Heart left ventricle (tissue), 16 donors: ENCODE measurements around the gene TSR2. TPM values are rescaled to one million over a fixed set of nuclear protein-coding genes. Genes with fewer than 3 reads are reported as not detected.
"Not testable (repeated sequence)": the region's sequence is repeated elsewhere in the genome, so short reads cannot be mapped to it uniquely, and the experiment has no call there.

Experiments used
- ATAC-seq, 4 donors: fragments of 200-7000 bp; cut with Tn5 transposase; one replicate each; pipeline ENCODE4 v1.9.1; 2020 to 2022; ENCODE audit warnings: moderate library complexity in 4 of 4, mild to moderate bottlenecking in 3 of 4, moderate number of reproducible peaks in 1 of 4
- DNase-seq, 5 donors: peaks; one replicate each; pipeline ENCODE4 v3.0.0-alpha.2; 2020
- H3K27ac ChIP-seq, 12 donors: fragments of 200-600 bp; sonication (generic) in 4 of 12; one replicate each; pipeline versions ENCODE4 v1.5.0 to v1.8.0; 2016 to 2022; ENCODE audit warnings: mild to moderate bottlenecking in 2 of 12
- H3K27me3 ChIP-seq, 9 donors: fragments of 200-600 bp; sonication (generic) in 2 of 9; one replicate each; pipeline versions ENCODE4 v1.5.1 to v1.8.0; 2016 to 2022; ENCODE audit warnings: mild to moderate bottlenecking in 3 of 9
- H3K36me3 ChIP-seq, 9 donors: fragments of 200-600 bp; sonication (generic) in 2 of 9; one replicate each; pipeline versions ENCODE4 v1.5.0 to v1.8.0; 2018 to 2022; ENCODE audit warnings: mild to moderate bottlenecking in 2 of 9
- H3K4me1 ChIP-seq, 12 donors: fragments of 200-600 bp; sonication (generic) in 4 of 12; one replicate each; pipeline versions ENCODE4 v1.5.0 to v1.8.0; 2016 to 2022; ENCODE audit warnings: mild to moderate bottlenecking in 3 of 12
- H3K4me3 ChIP-seq, 12 donors: fragments of 200-600 bp; sonication (generic) in 4 of 12; one replicate each; pipeline versions ENCODE4 v1.5.0 to v1.8.0; 2017 to 2022; ENCODE audit warnings: mild to moderate bottlenecking in 9 of 12, moderate library complexity in 4 of 12
- H3K9me3 ChIP-seq, 12 donors: fragments of 200-600 bp; sonication (generic) in 4 of 12; one replicate each; pipeline versions ENCODE4 v1.5.0 to v1.8.0; 2016 to 2022; ENCODE audit warnings: mild to moderate bottlenecking in 1 of 12
- CTCF ChIP-seq, 12 donors: fragments of 200-600 bp; sonication (generic) in 4 of 12; IDR thresholded peaks; one replicate each; pipeline versions ENCODE4 v1.5.0 to v1.8.0; 2018 to 2022; ENCODE audit warnings: antibody characterized with exemption in 12 of 12, mild to moderate bottlenecking in 5 of 12
- POLR2A ChIP-seq, 2 donors: fragments of 450-650 bp; IDR thresholded peaks; one replicate each; pipeline ENCODE4 v1.6.1; 2017; ENCODE audit warnings: antibody characterized with exemption in 2 of 2, mild to moderate bottlenecking in 2 of 2, moderate library complexity in 2 of 2
- WGBS, 4 donors: extraction: QIAGEN DNeasy Blood & Tissue Kit in 2 of 4; methylation state at CpG; one replicate each; pipeline versions ENCODE4 v1.1.5 to v1.1.7; 2013 to 2018; 5-methylcytosine and 5-hydroxymethylcytosine counted together
- intact Hi-C, 10 donors: fragments of 100-400 bp; cut with DNase I; formaldehyde crosslinking; loops; one replicate each; pipeline versions ENCODE4 v1.11.1 to v1.14.2; 2022
- polyA plus RNA-seq, 2 donors: library from polyadenylated mRNA; stranded (reverse); fragments of 200-250 nt; gene quantifications; one replicate each; pipeline ENCODE4 v1.2.3, GENCODE V29; 2013
- total RNA-seq, 9 donors: library from RNA; depleted of rRNA in 2 of 9; stranded (reverse); fragments of >200 nt in 2 of 9; fragmentation: NEBNext Ultra II Directional in 3 of 9; extraction: Animal tissue kit (Norgen Biotek cat#: 25700) in 3 of 9; gene quantifications; one replicate each; pipeline versions ENCODE4 v1.1.0 to v1.2.4, GENCODE V29; 2016 to 2023
- donor health status: ischemic (EF 13 %, LVEDD 7.1; RV severe dilation, severe dysfunction).
- donor health status: healthy with polysubstance abuse.
- donor health status: DM: no; HTN: yes; CAD: no.
- donor health status: DM: no; HTN: no; CAD: no.
- donor health status: ischemic (EF 25% LVEDD 6.9; RV normal size, moderate dysfunction).
- donor health status: ischemic (EF 25% LVEDD 5.7; RV mildly dilated, moderate dysfunction).
- donor health status: healthy.
- donor health status: DM: yes; HTN: yes; CAD: no.
- donor health status: ischemic (EF 35%, LVEDD 5.7; RV mildly dilated, moderate dysfunction).
- donor health status: nonischemic (EF 11% LVEDD 7.7; RV severe dilation, severe dysfunction).
- donor health status: DM: yes; HTN: yes; CAD: no.
- donor health status: PGD.
- donor health status: ischemic (EF 29% LVEDD 5.4; RV normal size, mild dysfunction).
- donor health status: nonischemic (EF 23%, LVEDD 6.1; RV moderate dilation, normal function).

TSR2 gene
- total and polyA plus RNA-seq, 11 donors = 17.7 to 54.3 (median 35.9) TPM

- ATAC-seq = peak in 2 of 4 donors; percentile 34 to 35
- 42 to 52% (median 46%) methylated on average over 18 to 21 of the region's 21 CpGs for WGBS, 4 donors
- Histone ChIP-seq H3K27ac (peak overlapping the region in 11 of 12 donors; percentile 34 to 80 (median 64)), H3K27me3 (peaks cover 0 to 9% (median 0%) of the 10 kb centered on the region in 9 donors), H3K9me3 (no peaks in the 10 kb centered on the region), H3K36me3 (no peaks in the 10 kb centered on the region), H3K4me1 (peaks cover 0 to 35% (median 7%) of the 10 kb centered on the region in 12 donors), H3K4me3 (peak overlapping the region in 2 of 12 donors; percentile 3 to 12)
- intact Hi-C loops = loop anchor here in 4 of 10 donors (2.0 to 10.0 kb wide), 3 partner anchors 46 to 52 kb away; partner anchors contain the start of gene GNL3L (in 3 of the 4)
- DNase-seq = no peak
- no peak for TF ChIP-seq CTCF (IDR thresholded peaks at IDR 0.05)
- no peak for TF ChIP-seq POLR2A (IDR thresholded peaks at IDR 0.05)
These were observed 42.8 kb downstream of the TSR2 start for GRCh38 chrX:54482839-54483593.

- no peak for ATAC-seq
- peak overlapping the region in 9 of 12 donors; percentile 27 to 80 (median 63) for H3K27ac ChIP-seq
- intact Hi-C loops = loop anchor here in 4 of 10 donors (2.0 to 10.0 kb wide), 3 partner anchors 45 to 51 kb away; partner anchors contain the start of gene GNL3L (in 3 of the 4)
These were observed 43.7 kb downstream of the TSR2 start for GRCh38 chrX:54483946-54484345.

GRCh38 chrX:54484666-54485065, 44.5 kb downstream of the TSR2 start:
- DNase-seq (peak in 3 of 5 donors; percentile 30 to 66 (median 52)), ATAC-seq (peak; percentile 48 to 67 (median 52))
- H3K9me3 ChIP-seq = peaks cover 0 to 2% (median 0%) of the 10 kb centered on the region in 12 donors
- WGBS, 4 donors = 45 to 59% (median 52%) methylated on average over 3 of the region's 3 CpGs
- peaks cover 0 to 5% (median 0%) of the 10 kb centered on the region in 9 donors for H3K27me3 ChIP-seq
- no peak for TF ChIP-seq POLR2A (IDR thresholded peaks at IDR 0.05)
- no peak for TF ChIP-seq CTCF (IDR thresholded peaks at IDR 0.05)
- intact Hi-C loops = loop anchor here in 3 of 10 donors (5.0 to 10.0 kb wide), 2 partner anchors 48 to 50 kb away; partner anchors contain the start of gene GNL3L (in 3 of the 3)
- peak overlapping the region in 6 of 12 donors; percentile 30 to 64 (median 54) for H3K27ac ChIP-seq
- H3K36me3 ChIP-seq = no peaks in the 10 kb centered on the region
- no peak overlapping the region for H3K4me3 ChIP-seq
- peaks cover 0 to 32% (median 7%) of the 10 kb centered on the region in 12 donors for H3K4me1 ChIP-seq

More at GRCh38 chrX:54483946-54484345, 43.7 kb downstream of the TSR2 start:
- Histone ChIP-seq H3K9me3 (no peaks in the 10 kb centered on the region), H3K36me3 (no peaks in the 10 kb centered on the region), H3K4me1 (peaks cover 0 to 35% (median 7%) of the 10 kb centered on the region in 12 donors), H3K27me3 (peaks cover 0 to 5% (median 0%) of the 10 kb centered on the region in 9 donors), H3K4me3 (no peak overlapping the region)
- 58 to 79% (median 65%) methylated on average over 9 of the region's 9 CpGs for WGBS, 4 donors
- no peak for DNase-seq
- no peak for TF ChIP-seq POLR2A (IDR thresholded peaks at IDR 0.05)
- TF ChIP-seq CTCF (IDR thresholded peaks at IDR 0.05) = no peak

GRCh38 chrX:54489819-54490218, 49.6 kb downstream of the TSR2 start:
- ATAC-seq = not testable (repeated sequence)
- intact Hi-C loops = loop anchor here in 1 of 10 donors (10.0 kb wide), 1 partner anchor 45 kb away; the partner anchor contains the start of gene GNL3L

More at GRCh38 chrX:54489819-54490218, 49.6 kb downstream of the TSR2 start:
- not testable (repeated sequence) for H3K27ac ChIP-seq, H3K9me3 ChIP-seq, H3K36me3 ChIP-seq, H3K4me3 ChIP-seq, DNase-seq
- Histone ChIP-seq H3K27me3 (peaks cover 0 to 11% (median 0%) of the 10 kb centered on the region in 9 donors), H3K4me1 (peaks cover 0 to 21% (median under 1%) of the 10 kb centered on the region in 12 donors)
- WGBS, 4 donors = 86 to 97% (median 92%) methylated on average over 5 of the region's 5 CpGs
